IPS-NIHi7 (cell line): ENCODE results near the gene PKM.
A peak's percentile ranks its signal among the peaks of the same experiment; 100 is the strongest.
"Not testable (repeated sequence)": the region's sequence is repeated elsewhere in the genome, so short reads cannot be mapped to it uniquely, and the experiment has no call there.

ENCODE experiments used
- DNase-seq: peaks from one replicate; pipeline ENCODE4 v3.0.0; 2012; ENCODE audit warnings: mixed read lengths; ENCODE audit errors: extremely low spot score

Gene PKM

DNA sequence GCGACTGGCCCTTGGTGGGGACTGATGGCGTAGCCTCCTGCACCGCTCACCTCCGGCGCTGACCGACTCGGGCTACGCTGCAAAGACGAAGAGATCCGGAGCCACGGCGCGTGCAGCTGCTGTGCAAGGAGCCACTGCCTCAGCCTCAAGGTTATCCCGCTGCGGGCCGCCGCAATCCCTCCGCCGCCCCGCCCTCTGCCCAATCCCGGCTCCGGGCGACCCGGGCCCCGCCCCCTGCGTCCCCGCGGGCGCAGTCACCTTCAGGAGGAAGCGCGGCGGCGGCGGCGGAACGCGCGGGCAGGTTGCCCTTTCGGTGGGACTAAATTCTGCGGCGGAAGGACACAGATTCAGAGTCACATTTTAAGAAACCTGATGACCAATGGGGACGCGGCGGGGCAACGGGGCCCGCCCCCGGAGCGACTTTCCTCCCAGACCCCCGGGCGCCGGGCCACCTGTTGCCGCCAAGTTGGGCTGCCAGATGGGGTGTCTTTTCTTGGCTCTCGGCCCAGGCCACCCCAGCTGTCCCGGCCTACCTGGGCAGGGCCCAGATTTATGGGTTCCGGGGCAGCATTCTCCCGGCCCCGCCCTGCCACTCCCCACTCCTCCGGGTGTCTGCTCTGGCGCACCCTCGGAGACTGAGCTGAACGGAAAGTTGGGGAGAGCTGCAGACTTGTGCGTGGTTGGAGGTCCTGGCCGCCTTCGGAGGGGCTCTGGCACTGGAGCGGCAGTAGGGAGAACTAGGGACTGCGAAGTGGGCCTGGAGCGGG lies at the start of gene PKM:
PKM (minus strand) TSS at position 125 of the 767 bp plus-strand sequence. CDS start 12,093 bp downstream, outside the sequence.
- peak; percentile 92 for DNase-seq

DNA sequence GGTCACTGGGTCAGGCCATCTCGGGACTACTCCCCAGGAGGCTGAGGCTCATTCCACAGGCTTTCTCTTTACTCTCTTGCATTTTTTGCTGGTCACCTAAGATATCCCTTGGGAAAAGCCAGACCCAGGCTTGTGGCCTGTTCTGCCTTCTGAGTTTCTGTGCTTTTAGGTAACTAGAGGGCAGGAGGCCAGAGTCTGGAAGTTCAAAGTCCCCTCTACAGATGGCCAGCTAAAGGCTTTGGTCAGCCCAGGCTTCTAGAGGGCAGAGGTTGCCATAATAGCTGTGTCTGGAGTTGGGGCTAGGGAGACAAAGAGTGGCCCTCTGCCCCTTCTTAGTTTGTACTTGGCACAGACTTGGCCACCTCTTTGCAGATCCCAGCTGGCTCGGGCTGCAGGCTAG lies 49.8 kb upstream of the PKM start:
- DNase-seq: no peak

DNA sequence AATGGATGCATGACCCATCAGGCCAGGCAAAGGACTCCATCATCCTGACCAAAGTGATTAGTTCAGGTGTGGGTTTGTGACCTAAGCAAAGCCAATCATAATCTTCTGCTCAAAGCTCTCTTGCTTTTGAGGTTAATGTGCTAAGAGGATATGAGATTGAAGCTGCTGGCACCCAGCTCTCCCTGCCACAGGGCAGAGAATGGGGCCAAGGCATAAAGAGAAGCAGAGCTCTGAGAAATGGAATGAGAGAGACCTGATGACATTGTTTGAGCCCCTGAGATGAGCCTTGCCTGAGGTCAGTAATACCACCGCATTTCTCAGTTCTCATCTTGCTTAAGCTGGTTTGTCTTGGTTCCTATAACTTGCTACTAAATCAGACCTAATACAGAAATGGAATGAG lies 47.7 kb upstream of the PKM start:
- DNase-seq: no peak

DNA sequence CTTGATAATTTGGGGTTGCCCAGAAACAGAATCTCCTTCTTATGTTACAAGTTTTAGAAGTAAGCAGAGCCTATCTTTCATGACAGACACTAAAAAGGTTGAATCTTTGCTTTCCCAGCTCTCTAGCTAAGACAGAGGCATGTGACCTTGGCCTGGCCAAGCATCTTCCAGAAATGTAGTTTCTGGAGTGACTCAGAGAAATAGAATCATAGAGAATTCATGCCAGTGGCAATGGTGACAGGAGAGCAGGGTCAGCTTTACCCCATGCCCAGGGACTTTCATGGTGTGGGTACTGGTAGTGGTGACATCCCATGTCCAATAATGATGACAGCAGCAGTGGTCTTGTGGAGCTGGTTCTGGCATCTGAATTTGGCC lies 45.3 kb upstream of the PKM start:
- DNase-seq: no peak

DNA sequence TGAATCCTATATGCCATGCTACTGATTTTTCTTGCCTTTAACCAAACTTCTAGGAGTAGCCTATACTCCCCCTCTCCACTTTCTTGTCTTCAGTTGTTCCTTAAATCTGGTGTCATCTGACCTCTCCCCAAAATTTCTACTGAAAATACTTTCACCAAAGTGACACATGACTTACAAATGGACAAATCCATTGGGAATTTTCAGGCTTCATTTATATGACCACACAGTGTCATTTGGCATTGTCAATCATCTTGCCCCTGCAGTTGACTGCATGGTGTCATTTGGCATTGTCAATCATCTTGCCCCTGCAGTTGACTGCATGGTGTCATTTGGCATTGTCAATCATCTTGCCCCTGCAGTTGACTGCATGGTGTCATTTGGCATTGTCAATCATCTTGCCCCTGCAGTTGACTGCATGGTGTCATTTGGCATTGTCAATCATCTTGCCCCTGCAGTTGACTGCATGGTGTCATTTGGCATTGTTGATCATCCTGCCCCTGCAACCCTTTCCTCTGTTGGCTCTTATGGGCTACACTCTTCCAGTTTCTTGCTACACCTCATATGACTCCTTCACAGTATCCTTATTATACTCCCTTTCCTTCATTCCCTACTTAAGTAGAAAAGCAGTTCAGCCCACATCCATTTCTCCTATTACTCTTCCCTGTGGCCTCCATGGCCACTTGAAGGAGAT lies 44.8 kb upstream of the PKM start:
- not testable (repeated sequence) for DNase-seq

DNA sequence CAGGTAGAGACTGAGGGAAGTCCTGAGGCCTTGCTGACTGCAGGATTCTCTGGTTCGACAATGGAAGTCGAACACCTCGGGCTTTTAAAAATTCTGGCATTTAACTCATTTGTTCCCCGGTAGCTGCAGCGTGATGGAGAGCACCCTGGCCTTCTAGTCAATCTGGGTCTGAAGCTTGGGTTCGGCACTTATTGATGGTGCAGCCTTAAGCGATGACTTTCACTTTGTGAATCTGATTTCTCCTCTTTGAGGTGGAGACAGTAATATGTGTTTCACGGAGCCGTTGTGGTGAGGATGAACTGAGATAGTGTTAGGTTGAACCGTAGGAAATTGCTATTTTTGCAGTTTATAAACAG lies 42.0 kb upstream of the PKM start:
- DNase-seq: no peak

DNA sequence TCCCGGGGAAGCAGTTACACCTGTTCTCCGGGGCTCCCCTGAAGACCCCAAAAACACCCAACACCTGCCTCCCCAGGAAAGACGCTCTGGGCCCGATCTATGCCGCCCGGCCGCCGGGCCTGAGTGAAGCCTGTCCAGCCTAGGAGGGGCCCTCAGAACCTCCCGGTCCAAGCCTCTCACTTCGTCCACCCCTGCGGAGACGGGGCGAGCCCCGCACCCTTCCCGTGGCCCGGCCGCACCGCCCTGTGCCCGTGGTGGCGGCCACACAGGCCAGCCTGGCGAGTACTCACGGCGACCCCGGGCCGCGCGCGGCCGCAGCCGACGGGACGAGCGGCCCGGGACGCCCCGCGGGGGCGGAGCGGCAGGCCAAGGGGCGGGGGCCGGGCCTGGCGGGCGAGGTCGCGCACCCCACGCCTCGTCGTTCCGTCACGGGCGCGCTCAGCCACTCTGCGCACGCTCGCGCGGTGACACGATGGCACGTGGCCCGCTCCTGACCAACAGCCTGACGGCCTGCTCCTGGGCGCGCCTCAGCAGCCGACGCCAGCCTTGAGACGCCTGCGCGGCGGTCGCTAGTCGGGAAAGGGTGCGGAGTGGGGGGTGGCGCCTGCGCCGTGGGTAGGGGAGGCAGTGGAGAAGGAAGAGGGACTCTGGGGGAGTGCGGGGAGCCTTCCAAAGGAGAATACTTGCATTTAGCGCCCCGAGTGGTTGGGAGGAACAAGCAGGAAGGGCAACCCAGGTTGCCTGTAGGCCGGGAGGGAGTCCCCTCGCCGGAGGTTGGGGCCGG lies 41.4 kb upstream of the PKM start, which contains the start of gene PARP6:
PARP6 (minus strand) TSS at position 342 of the 784 bp plus-strand sequence. CDS start 5,077 bp downstream, outside the sequence.
- DNase-seq: peak; percentile 99

DNA sequence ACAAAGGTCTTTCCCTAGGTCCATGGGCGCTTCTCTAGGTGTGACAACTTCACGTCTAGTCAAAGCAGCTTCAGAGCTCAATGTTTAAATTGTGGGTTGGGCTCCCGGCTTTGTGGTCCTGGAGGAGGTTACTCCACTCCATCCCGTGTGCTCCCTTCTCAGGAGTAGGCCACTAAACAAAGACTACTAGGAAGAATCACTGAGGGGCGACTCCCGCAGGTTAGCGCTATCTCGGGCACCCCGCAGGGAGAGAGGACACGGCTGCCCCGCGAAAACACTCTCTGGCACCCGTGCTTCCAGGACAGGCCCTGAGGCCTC lies 40.9 kb upstream of the PKM start:
- DNase-seq: peak; percentile 63

DNA sequence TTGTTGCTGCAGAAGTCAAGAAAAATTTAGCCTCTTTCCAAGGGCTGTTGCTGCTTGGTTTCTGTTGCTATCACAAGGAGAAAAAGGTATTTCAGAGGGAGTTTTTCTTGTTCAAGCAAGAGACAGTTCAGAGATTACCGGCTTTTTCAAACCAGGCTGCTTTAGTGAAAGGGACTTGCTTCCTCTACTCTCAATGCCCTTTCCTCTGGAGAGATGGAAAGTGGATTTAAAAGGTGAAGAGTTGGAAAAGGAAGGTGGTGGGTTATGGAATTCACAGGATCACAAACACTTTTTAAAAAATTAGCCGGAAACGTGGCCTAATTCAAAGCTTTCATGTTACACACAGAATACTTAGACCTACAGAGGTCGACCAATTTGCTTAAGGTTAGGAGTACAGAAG lies 40.2 kb upstream of the PKM start:
- DNase-seq: no peak

DNA sequence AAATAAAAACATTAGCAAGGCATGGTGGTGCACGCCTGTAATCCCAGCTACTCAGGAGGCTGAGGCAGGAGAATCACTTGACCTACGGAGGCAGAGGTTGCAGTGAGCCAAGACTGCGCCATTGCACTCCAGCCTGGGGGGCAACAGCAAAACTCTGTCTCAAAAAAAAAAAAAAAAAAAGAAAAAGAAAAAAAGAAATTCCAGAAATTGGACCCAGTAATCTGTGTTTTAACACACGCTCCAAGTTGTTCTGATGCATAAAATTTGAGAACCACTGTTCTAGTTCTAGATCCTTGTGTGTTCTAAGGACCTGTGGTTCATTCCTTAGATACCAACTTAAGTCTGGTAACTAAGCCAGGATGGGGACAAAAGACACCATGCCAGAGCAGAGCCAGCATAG lies 38.7 kb upstream of the PKM start:
- no peak for DNase-seq

DNA sequence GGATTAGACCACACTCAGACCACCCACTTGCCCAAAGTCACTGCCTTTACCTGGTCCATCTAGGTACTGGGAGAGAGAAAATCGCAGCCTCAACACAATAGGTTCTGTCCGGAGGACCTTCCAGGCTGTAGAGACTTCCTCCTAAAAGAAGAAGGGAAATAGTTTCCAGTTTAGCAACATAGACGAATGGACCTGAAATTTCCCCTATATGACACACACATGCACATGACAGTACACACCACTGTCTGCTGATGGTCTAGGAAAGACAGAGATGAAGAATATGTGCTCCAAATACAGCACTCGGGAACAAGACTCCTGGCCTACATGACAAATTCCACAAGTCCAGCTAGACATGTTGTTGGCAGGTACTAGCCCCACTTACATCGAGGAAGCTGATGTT lies 34.0 kb upstream of the PKM start:
- DNase-seq: no peak

DNA sequence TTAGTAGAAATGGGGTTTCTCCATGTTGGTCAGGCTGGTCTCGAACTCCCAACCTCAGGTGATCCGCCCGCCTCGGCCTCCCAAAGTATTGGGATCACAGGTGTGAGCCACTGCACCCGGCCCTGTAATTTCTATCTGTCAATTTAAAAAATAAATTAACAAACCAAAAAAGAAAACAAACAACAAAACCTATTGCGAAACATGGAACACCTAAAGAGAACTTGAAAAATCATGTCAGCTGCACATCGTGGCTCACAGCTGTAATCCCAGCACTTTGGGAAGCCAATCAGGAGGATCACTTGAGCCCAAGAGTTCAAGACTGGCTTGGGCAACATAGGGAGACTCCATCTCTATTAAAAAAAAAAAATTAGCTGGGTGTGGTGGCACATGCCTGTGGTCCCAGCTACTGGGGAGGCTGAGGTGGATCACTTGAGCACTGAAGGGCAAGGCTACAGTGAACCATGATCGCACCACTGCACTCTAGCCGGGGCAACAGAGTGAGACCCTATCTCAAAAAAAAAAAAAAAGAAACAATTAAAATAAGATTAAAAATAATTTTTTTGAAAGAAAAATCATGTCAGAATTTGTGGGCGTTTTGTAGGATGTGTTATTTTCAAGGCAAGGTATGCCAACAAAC lies 21.8 kb upstream of the PKM start:
- DNase-seq: no peak

DNA sequence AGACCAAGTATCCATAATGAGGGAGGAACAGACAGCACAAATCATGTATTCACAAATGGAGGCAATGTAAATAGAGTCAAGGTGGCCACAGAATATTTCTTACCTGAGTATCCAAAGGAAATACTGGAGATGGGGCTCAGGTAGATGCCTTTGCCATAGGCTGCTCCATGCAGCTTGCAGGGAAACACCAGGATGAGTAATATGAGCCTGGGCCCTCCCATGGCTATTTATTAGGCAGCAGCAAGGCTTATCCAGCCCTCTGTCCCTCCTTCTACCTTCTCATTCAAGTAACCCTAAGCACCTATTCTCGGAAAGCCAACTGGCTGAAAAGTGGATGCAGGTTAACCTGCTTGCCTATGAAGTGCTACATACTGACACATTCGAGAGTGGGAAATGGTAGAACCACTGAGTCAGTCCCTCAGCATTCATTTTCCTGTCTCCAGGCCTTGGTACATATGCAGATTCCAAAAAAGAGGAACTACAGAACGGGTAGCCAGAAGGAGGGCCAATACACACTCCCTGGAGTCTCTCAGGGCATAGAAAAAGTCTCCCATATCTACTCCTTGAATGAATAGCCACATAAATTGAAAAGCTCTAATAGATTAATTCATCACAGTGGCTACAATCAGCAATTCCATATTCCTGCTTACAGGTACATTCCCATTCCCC lies 18.3 kb upstream of the PKM start:
- DNase-seq: no peak

DNA sequence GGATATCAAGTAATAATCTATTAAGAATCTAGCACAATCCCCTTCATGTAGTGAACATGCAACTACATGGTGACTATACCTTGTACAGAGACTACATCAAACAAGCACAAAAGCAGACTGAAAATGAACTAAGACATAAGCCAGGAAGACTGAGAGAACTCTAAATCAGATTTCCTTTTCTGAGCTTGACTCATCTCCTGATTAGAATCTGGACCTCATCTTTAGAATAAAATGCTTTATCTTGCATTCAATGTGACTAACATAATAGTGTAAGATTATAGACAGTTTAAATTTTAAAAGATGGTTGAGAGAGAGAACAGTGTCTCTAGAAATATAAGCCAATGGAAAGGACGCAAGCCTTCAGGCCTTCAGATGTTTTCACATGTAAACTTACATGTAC lies 17.5 kb upstream of the PKM start:
- no peak for DNase-seq

DNA sequence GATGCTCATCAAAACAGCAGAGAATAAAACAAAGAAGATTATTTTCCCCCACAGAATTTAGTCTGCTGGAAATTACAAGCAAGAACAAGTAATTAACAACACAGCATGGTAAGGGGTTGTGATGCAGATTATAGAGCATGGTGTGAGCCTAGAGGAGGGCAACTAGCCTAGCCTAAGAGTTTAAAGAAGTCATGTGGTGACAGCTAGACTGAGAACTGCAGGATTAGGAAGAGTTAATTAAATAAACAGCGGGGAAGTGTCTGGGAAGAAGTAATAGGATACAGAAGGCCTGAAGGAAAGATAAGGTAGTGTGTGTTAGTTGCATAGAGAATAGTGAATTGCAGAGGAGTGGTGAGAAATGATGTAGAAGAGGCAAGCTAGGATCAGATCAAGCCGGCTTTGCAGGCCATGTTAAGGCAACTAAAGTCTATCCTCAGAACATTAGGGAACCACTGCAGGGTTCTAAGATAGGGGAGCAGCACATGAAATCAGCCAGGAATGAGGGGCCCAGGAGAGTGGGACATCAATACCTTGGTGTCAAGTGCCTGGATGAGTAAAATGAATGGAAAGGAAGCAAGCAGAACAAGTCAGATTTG lies 11.9 kb upstream of the PKM start:
- peak; percentile 52 for DNase-seq

DNA sequence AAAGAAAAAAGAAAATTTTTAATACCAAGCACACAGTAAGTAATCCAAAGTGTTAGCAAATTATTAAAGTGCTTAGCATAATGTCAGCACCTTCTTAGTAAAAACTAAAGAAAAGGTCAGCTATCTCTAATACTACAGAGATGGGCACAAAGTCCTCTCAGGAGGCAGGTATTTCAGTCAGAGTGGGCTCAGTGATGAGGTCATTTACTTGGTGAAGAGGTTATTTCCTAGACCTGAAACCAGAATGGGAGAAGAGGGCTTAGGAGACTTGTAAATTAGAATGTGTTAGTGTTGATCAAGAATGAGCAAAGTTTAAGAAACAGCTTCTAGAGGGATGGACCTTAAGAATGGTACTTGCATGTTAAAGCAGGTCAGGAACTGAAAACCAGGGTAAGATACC lies 8.7 kb upstream of the PKM start:
- DNase-seq: no peak

DNA sequence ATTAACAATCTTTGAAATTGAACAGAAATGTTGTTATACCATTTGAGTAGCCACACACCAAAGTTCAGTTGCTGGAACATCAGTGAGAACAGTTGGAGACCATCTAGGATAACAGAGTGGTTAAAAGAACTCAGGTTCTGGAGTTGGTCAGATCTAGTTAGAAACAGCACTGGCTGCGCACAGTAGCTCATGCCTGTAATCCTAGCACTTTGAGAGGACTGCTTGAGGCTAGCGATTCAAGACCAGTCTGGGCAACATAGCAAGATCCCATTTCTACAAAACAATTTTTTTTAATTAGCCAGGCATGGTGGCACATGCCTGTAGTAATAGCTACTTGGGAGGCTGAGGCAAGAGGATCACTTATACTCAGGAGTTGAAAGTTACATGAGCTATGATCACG lies 7.6 kb upstream of the PKM start:
- DNase-seq: no peak

DNA sequence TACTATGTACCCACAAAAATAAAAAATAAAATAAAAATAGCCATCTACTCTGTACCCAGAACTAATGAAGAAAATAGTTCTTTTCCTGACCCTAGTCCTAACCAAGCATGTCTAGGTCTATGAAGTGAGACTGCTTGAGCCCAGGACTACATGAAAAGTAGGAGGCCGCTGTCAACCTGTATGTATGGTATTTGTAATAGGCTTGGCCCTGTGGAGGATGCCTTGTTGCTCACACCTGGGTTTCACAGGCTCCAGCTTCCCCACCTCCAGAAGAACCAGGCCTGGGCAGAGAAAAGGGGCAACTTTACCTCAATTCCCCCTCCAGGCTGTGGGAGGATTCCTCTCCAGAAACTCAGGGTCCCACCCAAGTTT lies 6.8 kb upstream of the PKM start:
- DNase-seq: no peak

DNA sequence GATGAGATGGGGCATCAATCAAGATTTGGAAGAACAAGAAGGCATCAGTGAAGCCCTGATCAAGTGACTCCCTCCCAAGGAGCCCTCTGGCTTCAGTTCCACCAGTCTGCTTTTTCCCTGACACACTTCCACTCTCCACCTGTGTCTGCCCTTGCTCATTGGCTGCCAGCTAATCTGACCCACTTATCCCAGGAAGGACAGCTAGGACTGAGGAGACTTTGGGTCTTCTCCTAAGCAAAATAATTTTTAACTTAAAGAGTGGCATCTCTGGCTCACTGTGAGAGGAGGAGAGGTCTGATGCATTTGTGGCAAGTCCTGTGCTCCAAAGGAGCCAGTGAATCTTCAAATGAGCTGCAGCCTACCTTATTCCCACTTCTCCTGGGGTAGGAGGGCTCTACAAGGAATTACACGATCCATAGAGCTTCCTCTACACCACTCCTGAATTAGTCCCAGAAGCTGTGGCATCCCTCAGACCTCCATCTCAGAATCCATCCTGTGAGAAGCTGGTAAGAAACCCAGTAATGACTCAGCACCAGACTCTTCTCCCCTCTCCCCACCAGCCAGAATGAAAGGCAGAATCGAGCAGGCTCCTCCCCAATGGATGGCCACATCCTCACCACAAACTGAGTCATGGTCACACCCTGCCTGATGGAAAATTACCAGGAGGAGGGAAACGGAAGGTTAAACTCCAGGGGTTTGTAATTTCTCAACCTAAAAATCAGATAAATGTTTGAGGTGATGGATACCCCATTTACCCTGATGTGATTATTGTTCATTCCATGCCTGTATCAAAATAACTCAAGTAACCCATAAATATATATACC lies 6.3 kb upstream of the PKM start:
- peak; percentile 74 for DNase-seq

DNA sequence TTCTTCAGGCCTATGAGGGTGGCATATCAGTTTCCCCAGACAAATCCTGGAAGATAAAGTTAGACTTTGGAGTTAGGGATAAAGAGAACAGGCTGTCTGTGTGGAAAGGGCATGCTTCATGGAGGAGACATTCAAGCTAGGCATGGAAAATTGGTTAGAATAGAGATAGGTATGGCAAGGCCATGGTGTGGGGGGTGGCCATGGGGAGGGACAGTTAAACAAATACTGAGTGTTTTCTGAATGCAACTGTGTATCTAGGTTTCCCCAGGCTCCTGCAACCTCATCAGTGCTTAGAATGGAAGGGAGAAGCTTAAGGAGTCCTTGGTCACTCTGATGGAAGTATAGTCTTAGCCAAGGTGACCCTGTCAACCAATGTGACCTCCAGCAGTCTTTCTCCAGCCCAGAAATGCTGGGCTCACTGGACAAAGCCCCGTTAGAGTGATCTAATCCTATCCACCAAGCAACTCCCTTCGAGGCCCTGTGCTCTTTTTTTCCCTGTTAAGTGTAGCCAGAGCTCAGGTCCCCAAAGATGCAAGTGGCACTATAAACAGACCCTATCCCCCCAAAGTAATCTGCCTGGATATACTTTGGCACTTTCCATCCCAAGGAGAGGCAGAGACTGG lies 5.5 kb upstream of the PKM start:
- DNase-seq: no peak
